GM12878 (cell line): ENCODE data around the gene IL1R2. TPM values are rescaled to one million over a fixed set of nuclear protein-coding genes. Genes with fewer than 3 reads are reported as not detected.

ENCODE experiments used
- ATAC-seq: fragments of 200-7000 bp; cut with Tn5 transposase; 3 replicates; pipeline ENCODE4 v1.9.1; 2020; ENCODE audit warnings: mild to moderate bottlenecking, moderate library complexity
- BruUV-seq: library from RNA; stranded (reverse); fragments of 400-500 nt; replicated peaks from 2 replicates; lab custom pipeline; 2021; lab: Mats Ljungman, UMichigan
- CTCF ChIA-PET: fragments of 300-600 bp; sonication (Branson Sonifier 250); formaldehyde crosslinking; extraction: SDS; loops from one replicate; lab custom pipeline; 2021; ENCODE audit warnings: inconsistent platforms; lab: Yijun Ruan, JAX
- POLR2A ChIA-PET: fragments of 350-600 bp; formaldehyde crosslinking; extraction: SDS; loops from one replicate; lab custom pipeline; 2021; ENCODE audit warnings: inconsistent platforms; lab: Charles Lee
- RAD21 ChIA-PET: fragments of 300-600 bp; sonication (Branson Sonifier 250); formaldehyde crosslinking; loops from one replicate; lab custom pipeline; 2023; ENCODE audit warnings: antibody characterized with exemption; ENCODE audit not compliant: unreplicated experiment; lab: Charles Lee
- SMC1A ChIA-PET: fragments of 300-600 bp; sonication (Branson Sonifier 250); formaldehyde crosslinking; loops from one replicate; lab custom pipeline; 2023; ENCODE audit not compliant: unreplicated experiment, uncharacterized antibody; lab: Charles Lee
- DNase-seq: peaks from one replicate; pipeline ENCODE4 v3.0.0-alpha.2; 2011; ENCODE audit warnings: low read depth, low spot score
- FAIRE-seq: peaks from 3 replicates; lab custom pipeline; 2011; peaks lifted over from hg19 to GRCh38; lab: Jason Lieb, UNC
- H2AFZ ChIP-seq: 2 replicates; pipeline ENCODE4 v1.6.0; 2011; ENCODE audit warnings: low read depth, low read length, control low read depth; ENCODE audit not compliant: control insufficient read depth
- H3K27ac ChIP-seq: 2 replicates; pipeline ENCODE4 v1.5.1; 2011; ENCODE audit warnings: control low read depth; ENCODE audit not compliant: control insufficient read depth, insufficient read depth
- H3K27me3 ChIP-seq, 2 experiments: replicated peaks in 1 of 2; 2 replicates each; pipeline versions ENCODE4 v1.6.0 to v1.6.1; 2011; ENCODE audit warnings: low read length in 1 of 2; ENCODE audit not compliant: control insufficient read depth in 2 of 2, insufficient read depth in 2 of 2
- H3K36me3 ChIP-seq, 2 experiments: 2 replicates each; pipeline ENCODE4 v1.5.1; 2011; ENCODE audit warnings: low read length in 1 of 2; ENCODE audit not compliant: control insufficient read depth in 2 of 2, insufficient read depth in 2 of 2
- H3K4me1 ChIP-seq: 2 replicates; pipeline ENCODE4 v1.6.1; 2011; ENCODE audit warnings: mild to moderate bottlenecking, low read length, moderate library complexity, mixed read lengths; ENCODE audit not compliant: control insufficient read depth, insufficient read depth
- H3K4me2 ChIP-seq: 2 replicates; pipeline ENCODE4 v1.6.0; 2011; ENCODE audit warnings: control low read depth; ENCODE audit not compliant: control insufficient read depth, insufficient read depth
- H3K4me3 ChIP-seq: fragments of 200-600 bp; sonication (generic); 2 replicates; pipeline ENCODE4 v1.5.1; 2016
- H3K79me2 ChIP-seq: 2 replicates; pipeline ENCODE4 v1.6.0; 2011; ENCODE audit warnings: low read length; ENCODE audit not compliant: control insufficient read depth, insufficient read depth
- H3K9ac ChIP-seq: 2 replicates; pipeline ENCODE4 v1.8.0; 2011; ENCODE audit warnings: low read length, control low read depth, mixed read lengths; ENCODE audit not compliant: control insufficient read depth, insufficient read depth
- H3K9me3 ChIP-seq: replicated peaks from 3 replicates; pipeline ENCODE4 v1.5.1; 2011; ENCODE audit warnings: mild to moderate bottlenecking, low read length; ENCODE audit not compliant: control insufficient read depth, insufficient read depth
- H4K20me1 ChIP-seq: 2 replicates; pipeline ENCODE4 v1.6.0; 2011; ENCODE audit not compliant: control insufficient read depth, insufficient read depth
- ASH2L ChIP-seq: fragments of 300-600, 200-600 bp; sonication (generic); IDR thresholded peaks from 2 replicates; pipeline ENCODE4 v1.6.1; 2017; ENCODE audit warnings: low read depth, mild to moderate bottlenecking, borderline replicate concordance
- CHD4 ChIP-seq: fragments of 200-600 bp; sonication (generic); IDR thresholded peaks from 2 replicates; pipeline ENCODE4 v1.6.1; 2016; ENCODE audit warnings: mild to moderate bottlenecking
- CREB1 ChIP-seq: IDR thresholded peaks from 2 replicates; pipeline ENCODE4 v1.6.1; 2012; ENCODE audit warnings: low read depth, mild to moderate bottlenecking, inconsistent platforms
- E2F4 ChIP-seq: IDR thresholded peaks from 2 replicates; pipeline ENCODE4 v1.6.1; 2012; ENCODE audit warnings: low read depth, low read length, improper control_type of control experiment
- GABPA ChIP-seq: IDR thresholded peaks from 2 replicates; pipeline ENCODE4 v1.6.1; 2014; ENCODE audit warnings: antibody characterized with exemption, low read depth, mild to moderate bottlenecking, inconsistent platforms
- HDGF ChIP-seq: fragments of 450-650 bp; IDR thresholded peaks from 2 replicates; pipeline ENCODE4 v1.6.1; 2016; ENCODE audit warnings: antibody characterized with exemption
- IKZF1 ChIP-seq: fragments of 450-650 bp; conservative IDR thresholded peaks from 2 replicates; pipeline ENCODE4 v1.6.1; 2017; ENCODE audit warnings: antibody characterized with exemption, mild to moderate bottlenecking
- KAT2A ChIP-seq: conservative IDR thresholded peaks from 2 replicates; pipeline ENCODE4 v1.6.1; 2011; ENCODE audit warnings: low read depth, low read length; ENCODE audit not compliant: control insufficient read depth
- NFXL1 ChIP-seq: fragments of 450-650 bp; IDR thresholded peaks from 2 replicates; pipeline ENCODE4 v1.6.1; 2017; ENCODE audit warnings: antibody characterized with exemption, mild to moderate bottlenecking, borderline replicate concordance
- NFYA ChIP-seq: IDR thresholded peaks from 2 replicates; pipeline ENCODE4 v1.6.1; 2011; ENCODE audit warnings: low read depth, mild to moderate bottlenecking, low read length, improper control_type of control experiment, borderline replicate concordance
- NR2C1 ChIP-seq: fragments of 450-650 bp; IDR thresholded peaks from 2 replicates; pipeline ENCODE4 v1.6.1; 2017; ENCODE audit warnings: antibody characterized with exemption, mild to moderate bottlenecking, moderate library complexity
- POLR2AphosphoS5 ChIP-seq: IDR thresholded peaks from 2 replicates; pipeline ENCODE4 v1.6.1; 2011; ENCODE audit warnings: mild to moderate bottlenecking, low read length, inconsistent platforms
- SIX5 ChIP-seq: IDR thresholded peaks from 2 replicates; pipeline ENCODE4 v1.6.1; 2011; ENCODE audit warnings: mild to moderate bottlenecking, low read depth, low read length, moderate library complexity; ENCODE audit not compliant: severe bottlenecking
- SMARCA5 ChIP-seq: fragments of 450-650 bp; IDR thresholded peaks from 2 replicates; pipeline ENCODE4 v1.6.1; 2017; ENCODE audit warnings: mild to moderate bottlenecking
- SMC3 ChIP-seq: IDR thresholded peaks from 2 replicates; pipeline ENCODE4 v1.6.1; 2011; ENCODE audit warnings: low read length, improper control_type of control experiment, borderline replicate concordance
- YBX1 ChIP-seq: fragments of 450-650 bp; IDR thresholded peaks from 2 replicates; pipeline ENCODE4 v1.6.1; 2016; ENCODE audit warnings: antibody characterized with exemption
- WGBS: methylation state at CpG from one replicate; pipeline ENCODE4 v1.1.6; 2016; ENCODE audit warnings: low lambda C conversion rate; ENCODE audit not compliant: insufficient replicate concordance, insufficient coverage; ENCODE audit errors: missing lambda C conversion rate; 5-methylcytosine and 5-hydroxymethylcytosine counted together
- in situ Hi-C: fragments of 300-500 bp; cut with MboI; formaldehyde crosslinking; loops from 9 replicates; pipeline ENCODE4 v1.14.3; 2018; ENCODE audit warnings: mixed read lengths
- intact Hi-C: fragments of 100-400 bp; cut with micrococcal nuclease; formaldehyde crosslinking; loops from one replicate; pipeline ENCODE4 v1.14.2; 2022; ENCODE audit not compliant: unreplicated experiment
- polyA plus RNA-seq, 11 experiments: library from polyadenylated mRNA; depleted of rRNA in 4 of 11; unstranded in 6 of 11; stranded (reverse) in 5 of 11; fragments of >200 nt; fragmentation: Nextera tagmentation in 4 of 11; fragmentation: Illumina TruSeq in 1 of 11; extraction: Ambion mirVana in 4 of 11; extraction: Trizol in 1 of 11; gene quantifications; 1 replicate in 1 of 11; 2 replicates in 10 of 11; pipeline versions ENCODE4 v1.2.1 to v1.2.3, GENCODE V29; 2011 to 2016; ENCODE audit warnings: inconsistent platforms in 2 of 11, missing spikeins in 2 of 11, low read depth in 1 of 11
- total RNA-seq, 4 experiments: library from RNA; depleted of rRNA in 3 of 4; stranded (reverse); fragments of >200 nt in 3 of 4; fragmentation: Illumina TruSeq in 1 of 4; extraction: Trizol in 1 of 4; gene quantifications; 2 replicates each; pipeline versions ENCODE4 v1.2.1 to v1.2.3, GENCODE V29; 2013 to 2021

IL1R2 gene
- total and polyA plus RNA-seq, 10 of the 15 experiments (the other 5 are each of a cell fraction or from before 2014, with no cell fraction given) = 0.44 to 6.4 (median 0.62) TPM

- no TSS peak for BruUV-seq
- ATAC-seq = no peak
- H3K36me3 ChIP-seq = no peaks in the 10 kb centered on the region
- ChIA-PET RAD21 (interaction anchor here (1.1 to 2.6 kb wide), 3 partner anchors 10 to 246 kb away, joined by 3 to 10 read pairs (median 6); no protein-coding TSS in a partner anchor), SMC1A (interaction anchor here (3.1 to 3.9 kb wide), 2 partner anchors 11 to 111 kb away, joined by 17 to 25 read pairs; no protein-coding TSS in a partner anchor), POLR2A (interaction anchor here (0.8 to 1.3 kb wide), 3 partner anchors 84 to 240 kb away, joined by 3 read pairs; no protein-coding TSS in a partner anchor), CTCF (interaction anchor here (1.0 to 5.1 kb wide), 4 partner anchors 11 to 245 kb away, joined by 3 to 36 read pairs (median 10); no protein-coding TSS in a partner anchor)
- no peaks in the 10 kb centered on the region; the same call in 1 of the 2 replicates for H3K79me2 ChIP-seq
- no peaks in the 10 kb centered on the region for H3K9me3 ChIP-seq
- 30% methylated on average over 1 of the region's 1 CpG for WGBS
- no peak overlapping the region for H2AFZ ChIP-seq
- FAIRE-seq = no peak
- H3K9ac ChIP-seq = no peak overlapping the region
- intact Hi-C loops = no loop called here
- no peak for DNase-seq
- H3K4me2 ChIP-seq = no peak overlapping the region
- peaks cover 6% of the 10 kb centered on the region for H3K4me1 ChIP-seq
- H3K27me3 ChIP-seq = peaks cover 0 to 7% of the 10 kb centered on the region in 2 experiments; a peak in 3 of 4 replicates
- H4K20me1 ChIP-seq = no peaks in the 10 kb centered on the region
- in situ Hi-C loops = no loop called here
- TF ChIP-seq SIX5 (no peak), NFXL1 (no peak), KAT2A (no peak), CREB1 (no peak), HDGF (no peak), YBX1 (no peak), SMC3 (no peak), E2F4 (no peak), POLR2AphosphoS5 (no peak), ASH2L (no peak), NR2C1 (no peak), GABPA (no peak), CHD4 (no peak), SMARCA5 (no peak), NFYA (no peak), IKZF1 (no peak)
- H3K4me3 ChIP-seq = no peak overlapping the region
- no peak overlapping the region for H3K27ac ChIP-seq
These were observed 3.3 kb downstream of the IL1R2 start for GRCh38 chr2:101995019-101995418.
